CD4-positive, alpha-beta T cell (primary cell): Measurements from ENCODE around the gene NRTN. TPM values are rescaled to one million over a fixed set of nuclear protein-coding genes. Genes with fewer than 3 reads are reported as not detected.
A peak's percentile ranks its signal among the peaks of the same experiment; 100 is the strongest.

Source experiments
- ATAC-seq: fragments of 200-7000 bp; cut with Tn5 transposase; one replicate; pipeline ENCODE4 v1.10.0; 2022; ENCODE audit warnings: mild to moderate bottlenecking; ENCODE audit not compliant: poor library complexity
- CTCF ChIA-PET: fragments of 350-600 bp; sonication (Branson Sonifier 250); formaldehyde crosslinking; loops from one replicate; lab custom pipeline; 2021; ENCODE audit warnings: antibody characterized with exemption, inconsistent platforms; lab: Charles Lee
- POLR2A ChIA-PET: fragments of 350-600 bp; sonication (Branson Sonifier 250); formaldehyde crosslinking; loops from one replicate; lab custom pipeline; 2021; ENCODE audit warnings: antibody characterized with exemption, inconsistent platforms; lab: Charles Lee
- DNase-seq, 14 experiments: peaks; one replicate each; pipeline ENCODE4 v3.0.0-alpha.2; 2013 to 2020; ENCODE audit warnings: mixed read lengths in 2 of 14
- H3K27ac ChIP-seq, 2 donors: one replicate each; pipeline versions ENCODE4 v1.5.1 to v1.7.0; 2013; ENCODE audit warnings: low read length in 2 of 2, low read depth in 1 of 2, mild to moderate bottlenecking in 1 of 2
- H3K27me3 ChIP-seq, 2 experiments: 1 replicate in 1 of 2; 2 replicates in 1 of 2; pipeline versions ENCODE4 v1.6.1 to v1.7.0; 2013; ENCODE audit warnings: low read length in 2 of 2, control low read depth in 1 of 2, mild to moderate bottlenecking in 1 of 2, moderate library complexity in 1 of 2; ENCODE audit not compliant: insufficient read depth in 2 of 2, control insufficient read depth in 1 of 2
- H3K36me3 ChIP-seq: one replicate; pipeline ENCODE4 v1.6.1; 2013; ENCODE audit warnings: low read length, control low read depth; ENCODE audit not compliant: insufficient read depth
- H3K4me1 ChIP-seq: one replicate; pipeline ENCODE4 v1.6.1; 2013; ENCODE audit warnings: low read length, control low read depth; ENCODE audit not compliant: insufficient read depth
- H3K4me3 ChIP-seq: one replicate; pipeline ENCODE4 v1.5.1; 2013; ENCODE audit warnings: mild to moderate bottlenecking, low read length, moderate library complexity
- H3K9me3 ChIP-seq, 2 experiments: 1 replicate in 1 of 2; 2 replicates in 1 of 2; pipeline versions ENCODE4 v1.6.1 to v1.7.0; 2013; ENCODE audit warnings: low read length in 2 of 2, mild to moderate bottlenecking in 2 of 2, control low read depth in 1 of 2, moderate library complexity in 1 of 2; ENCODE audit not compliant: control insufficient read depth in 1 of 2, insufficient read depth in 1 of 2
- H3K27ac Mint-ChIP-seq: one replicate; pipeline ENCODE4 v1.8.0; 2020; ENCODE audit warnings: mixed read lengths
- H3K27me3 Mint-ChIP-seq: one replicate; pipeline ENCODE4 v1.8.0; 2021; ENCODE audit warnings: mixed read lengths
- H3K36me3 Mint-ChIP-seq: one replicate; pipeline ENCODE4 v1.8.0; 2021; ENCODE audit warnings: low read depth, mixed read lengths
- H3K4me1 Mint-ChIP-seq: one replicate; pipeline ENCODE4 v1.8.0; 2021; ENCODE audit warnings: low read depth, mixed read lengths
- H3K4me3 Mint-ChIP-seq: one replicate; pipeline ENCODE4 v1.8.0; 2020; ENCODE audit warnings: mild to moderate bottlenecking, mixed read lengths
- H3K9me3 Mint-ChIP-seq: one replicate; pipeline ENCODE4 v1.8.0; 2020; ENCODE audit warnings: mixed read lengths
- CTCF ChIP-seq: fragments of 200-600 bp; IDR thresholded peaks from one replicate; pipeline ENCODE4 v1.8.0; 2022; ENCODE audit warnings: antibody characterized with exemption, mild to moderate bottlenecking
- intact Hi-C, 2 experiments: fragments of 100-400 bp; cut with DNase I in 1 of 2; cut with micrococcal nuclease in 1 of 2; formaldehyde crosslinking; loops; one replicate each; pipeline versions ENCODE4 v1.15.1 to v1.9.0; 2023 to 2025; cut with DNase I, micrococcal nuclease
- total RNA-seq, 174 experiments: library from RNA in 2 of 174; stranded (reverse) in 2 of 174; gene quantifications; one replicate each; pipeline ENCODE4 v1.2.3 and lab custom pipeline; 2021 to 2026

Gene NRTN
- total RNA-seq, 2 experiments from 2014 or later = 1.5 to 1.6 TPM

GRCh38 chr19:5827891-5828660 is 23.2 kb downstream of the NRTN start:
- ATAC-seq (peak; percentile 81), DNase-seq (peak; percentile 85 to 98 (median 92))
- Mint-ChIP-seq H3K9me3 (no peaks in the 10 kb centered on the region), H3K4me3 (peak overlapping the region; percentile 98), H3K4me1 (peaks cover 18% of the 10 kb centered on the region), H3K36me3 (peaks cover 9% of the 10 kb centered on the region), H3K27me3 (no peaks in the 10 kb centered on the region), H3K27ac (peak overlapping the region; percentile 95)
- H3K4me3 ChIP-seq = peak overlapping the region; percentile 86
- intact Hi-C loops = loop anchor here (1.0 to 5.0 kb wide), 5 partner anchors 36 to 284 kb away; partner anchors contain the start of genes DUS3L (in 2 of the 2), NDUFA11 (in 1 of the 2), RFX2 (in 1 of the 2) and VMAC (in 1 of the 2)
- H3K36me3 ChIP-seq = no peaks in the 10 kb centered on the region
- H3K4me1 ChIP-seq = peaks cover 31% of the 10 kb centered on the region
- H3K27ac ChIP-seq = peak overlapping the region; percentile 69 to 86
- TF ChIP-seq CTCF = no peak
- ChIA-PET POLR2A (interaction anchor here (0.5 to 4.4 kb wide), 17 partner anchors 17 to 1037 kb away, joined by 3 to 83 read pairs (median 6); partner anchors contain the start of genes CATSPERD, DUS3L, LONP1 and NDUFA11), CTCF (interaction anchor here (1.0 to 3.5 kb wide), 3 partner anchors 24 to 194 kb away, joined by 3 to 30 read pairs (median 5); no protein-coding TSS in a partner anchor)
- peaks cover 0 to 3% of the 10 kb centered on the region in 2 experiments for H3K27me3 ChIP-seq
- peaks cover 0 to 25% of the 10 kb centered on the region in 2 experiments for H3K9me3 ChIP-seq

DNA sequence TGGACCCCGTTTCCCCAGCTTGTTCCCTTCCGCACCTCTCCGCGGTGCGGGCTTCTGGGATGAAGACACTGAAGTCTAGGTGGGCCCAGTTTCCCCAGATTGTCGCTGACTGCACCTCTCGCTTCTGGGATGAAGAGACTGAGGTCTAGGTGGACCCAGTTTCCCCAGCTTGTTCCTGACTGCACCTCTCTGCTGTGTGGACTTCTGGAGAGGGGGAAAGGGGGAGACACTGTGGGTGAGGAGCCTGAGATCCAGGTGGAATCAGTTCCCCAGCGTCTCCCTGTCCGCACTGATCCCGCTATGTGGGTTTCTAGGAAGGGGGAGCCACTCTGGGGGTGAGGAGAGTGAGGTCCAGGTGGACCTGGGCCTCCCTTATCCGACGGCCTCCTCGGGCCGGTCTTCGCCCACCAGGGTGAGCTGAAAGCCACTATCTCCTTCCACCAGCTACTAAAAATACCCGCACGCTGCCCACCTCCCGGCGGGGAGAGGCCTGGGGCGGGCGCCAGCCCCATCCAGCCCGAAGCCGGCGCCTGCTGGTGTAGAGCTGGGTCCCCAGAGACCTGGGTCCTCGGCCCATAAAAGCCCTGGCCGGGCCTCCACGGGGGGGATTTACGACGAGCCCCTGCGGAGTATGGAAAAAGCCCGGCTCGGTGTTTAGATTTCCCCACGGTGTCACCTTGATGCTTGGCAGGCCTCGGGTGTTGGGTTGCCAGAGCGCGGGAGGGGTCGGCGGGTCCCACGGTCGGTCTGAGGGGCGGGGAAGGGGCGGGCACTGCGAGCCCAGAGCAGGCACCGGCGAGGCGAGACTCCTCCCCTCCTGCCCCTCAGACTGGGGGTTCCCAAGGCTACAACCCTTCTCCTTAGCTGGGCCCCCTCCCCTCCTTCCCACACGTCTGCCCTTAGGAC is 24.0 kb downstream of the NRTN start:
- CTCF ChIA-PET = interaction anchor here (1.5 to 3.5 kb wide), 2 partner anchors 25 to 193 kb away, joined by 5 to 30 read pairs; no protein-coding TSS in a partner anchor

More for the DNA sequence above, 24.0 kb downstream of the NRTN start:
- intact Hi-C loops = loop anchor here (2.0 to 5.0 kb wide), 4 partner anchors 37 to 283 kb away; partner anchors contain the start of genes DUS3L (in 2 of the 2), NDUFA11 (in 1 of the 2) and RFX2 (in 1 of the 2)
- Histone ChIP-seq H3K4me3 (peak overlapping the region; percentile 86), H3K36me3 (no peaks in the 10 kb centered on the region), H3K9me3 (peaks cover 0 to 25% of the 10 kb centered on the region in 2 experiments), H3K4me1 (peaks cover 31% of the 10 kb centered on the region), H3K27me3 (peaks cover 0 to 3% of the 10 kb centered on the region in 2 experiments), H3K27ac (peak overlapping the region; percentile 69 to 86)
- Mint-ChIP-seq H3K27me3 (no peaks in the 10 kb centered on the region), H3K9me3 (no peaks in the 10 kb centered on the region), H3K27ac (peak overlapping the region; percentile 95), H3K4me3 (peak overlapping the region; percentile 98), H3K36me3 (peaks cover 9% of the 10 kb centered on the region), H3K4me1 (peaks cover 18% of the 10 kb centered on the region)
- DNase-seq = peak in 4 of 14 experiments; percentile 6 to 55 (median 25)
- TF ChIP-seq CTCF = no peak
- POLR2A ChIA-PET = interaction anchor here (0.5 to 4.4 kb wide), 15 partner anchors 18 to 1038 kb away, joined by 3 to 83 read pairs (median 6); partner anchors contain the start of genes DUS3L, NDUFA11, RANBP3 and SAFB
- no peak for ATAC-seq
